ENCODE data around the gene CLEC2L.

GRCh38 chr7:139538881-139539635 is 15.6 kb downstream of the CLEC2L start:
- TF ChIP-seq CTCF (IDR thresholded peaks at IDR 0.05) (no peak), POLR2A (IDR thresholded peaks at IDR 0.05) (no peak)
